ENCODE results near the gene HSPB7. TPM values are rescaled to one million over a fixed set of nuclear protein-coding genes. Genes with fewer than 3 reads are reported as not detected.
"Not testable (repeated sequence)": the region's sequence is repeated elsewhere in the genome, so short reads cannot be mapped to it uniquely, and the experiment has no call there.

The HSPB7 gene
- total RNA-seq, 1 donor from 2014 or later = 160 TPM

DNA sequence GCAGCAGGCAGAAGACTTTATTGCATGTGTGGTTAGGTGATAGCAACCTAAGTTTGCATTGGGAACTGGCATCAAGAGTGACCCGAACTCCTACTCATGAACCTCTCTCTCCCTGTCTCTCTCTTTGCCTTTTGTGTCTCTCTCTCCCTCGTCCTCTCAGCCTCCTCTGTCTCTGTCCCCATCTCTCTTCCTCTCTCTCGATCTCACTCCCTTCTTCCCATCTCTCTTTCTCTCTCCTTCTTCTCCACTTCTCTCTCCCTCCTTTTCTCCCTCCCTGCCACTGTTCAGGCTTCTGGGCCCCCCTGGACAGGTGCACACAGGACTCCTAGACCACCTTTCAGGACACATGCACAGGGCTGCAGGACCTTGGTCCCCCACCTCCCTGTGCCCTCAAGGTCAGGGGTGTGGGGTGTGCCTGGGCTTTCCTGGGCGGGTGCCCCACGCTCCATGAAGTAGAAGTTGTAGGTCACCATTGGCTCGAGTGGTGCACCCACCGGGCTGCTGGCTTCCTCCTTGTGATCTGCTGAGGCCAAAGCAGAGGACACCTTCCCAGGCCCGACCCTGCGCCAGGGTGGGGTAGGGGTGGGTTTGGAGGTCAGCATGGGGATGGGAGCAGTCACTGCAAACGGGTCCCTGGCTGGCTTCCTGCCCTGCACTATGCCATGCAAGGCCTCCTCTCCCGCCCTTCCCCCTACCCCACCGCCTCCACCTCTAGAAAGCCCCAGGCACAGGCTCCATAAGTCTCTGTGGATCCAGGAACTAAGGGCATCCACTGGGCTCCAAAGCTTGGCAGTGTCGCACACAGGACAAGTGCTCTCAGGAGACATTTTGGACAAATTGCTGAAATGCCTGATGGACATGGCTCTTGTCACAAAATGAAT lies 28.7 kb downstream of the HSPB7 start:
- H3K9me3 Mint-ChIP-seq (ENCODE audit: low read depth) = no peaks in the 10 kb centered on the region
- H3K27ac Mint-ChIP-seq (ENCODE audit: unreplicated experiment) = no peak overlapping the region
- no peak overlapping the region for H3K4me3 Mint-ChIP-seq (ENCODE audit: unreplicated experiment)
- no peaks in the 10 kb centered on the region for H3K27me3 Mint-ChIP-seq (ENCODE audit: low read depth)
- H3K4me1 Mint-ChIP-seq (ENCODE audit: low read depth) = no peaks in the 10 kb centered on the region
- no peak for DNase-seq (ENCODE audit: low spot score)
- TF ChIP-seq, protein P1, sequence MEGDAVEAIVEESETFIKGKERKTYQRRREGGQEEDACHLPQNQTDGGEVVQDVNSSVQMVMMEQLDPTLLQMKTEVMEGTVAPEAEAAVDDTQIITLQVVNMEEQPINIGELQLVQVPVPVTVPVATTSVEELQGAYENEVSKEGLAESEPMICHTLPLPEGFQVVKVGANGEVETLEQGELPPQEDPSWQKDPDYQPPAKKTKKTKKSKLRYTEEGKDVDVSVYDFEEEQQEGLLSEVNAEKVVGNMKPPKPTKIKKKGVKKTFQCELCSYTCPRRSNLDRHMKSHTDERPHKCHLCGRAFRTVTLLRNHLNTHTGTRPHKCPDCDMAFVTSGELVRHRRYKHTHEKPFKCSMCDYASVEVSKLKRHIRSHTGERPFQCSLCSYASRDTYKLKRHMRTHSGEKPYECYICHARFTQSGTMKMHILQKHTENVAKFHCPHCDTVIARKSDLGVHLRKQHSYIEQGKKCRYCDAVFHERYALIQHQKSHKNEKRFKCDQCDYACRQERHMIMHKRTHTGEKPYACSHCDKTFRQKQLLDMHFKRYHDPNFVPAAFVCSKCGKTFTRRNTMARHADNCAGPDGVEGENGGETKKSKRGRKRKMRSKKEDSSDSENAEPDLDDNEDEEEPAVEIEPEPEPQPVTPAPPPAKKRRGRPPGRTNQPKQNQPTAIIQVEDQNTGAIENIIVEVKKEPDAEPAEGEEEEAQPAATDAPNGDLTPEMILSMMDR (IDR thresholded peaks at IDR 0.05) = no peak
- no peaks in the 10 kb centered on the region for H3K36me3 Mint-ChIP-seq (ENCODE audit: low read depth)

DNA sequence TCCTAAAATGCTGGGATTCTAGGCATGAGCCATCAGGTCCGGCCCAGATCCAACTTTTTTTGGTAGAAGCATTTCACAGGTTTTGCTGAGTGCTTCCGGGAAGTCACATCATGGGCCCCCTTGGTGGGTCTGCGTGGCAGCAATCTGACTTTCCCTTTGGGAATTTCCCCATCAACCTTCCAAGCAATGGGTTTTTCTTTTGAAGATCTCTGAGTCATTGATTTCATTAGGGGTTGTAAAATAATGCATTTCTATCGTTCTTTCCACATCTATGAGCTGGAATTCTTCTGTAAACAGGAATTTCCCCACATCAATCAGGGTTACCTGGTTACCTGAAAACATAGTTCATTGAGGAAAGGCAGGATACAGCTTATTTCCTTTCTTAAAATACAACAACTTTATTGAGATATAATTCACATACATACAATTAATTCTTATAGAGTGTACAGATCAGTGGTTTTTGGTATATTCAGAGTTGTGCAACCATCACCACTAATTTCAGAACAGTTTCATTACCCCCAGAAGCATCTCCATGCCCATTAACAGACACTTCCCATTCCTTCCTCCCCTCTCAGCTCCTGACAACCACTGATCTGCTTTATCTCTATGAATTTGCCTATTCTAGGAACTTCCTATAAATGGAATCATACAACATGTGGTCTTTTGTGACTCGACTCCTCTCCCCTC lies 32.1 kb downstream of the HSPB7 start:
- Mint-ChIP-seq H3K9me3 (ENCODE audit: low read depth) (no peaks in the 10 kb centered on the region), H3K27me3 (ENCODE audit: low read depth) (no peaks in the 10 kb centered on the region), H3K36me3 (ENCODE audit: low read depth) (no peaks in the 10 kb centered on the region), H3K4me1 (ENCODE audit: low read depth) (no peaks in the 10 kb centered on the region), H3K27ac (ENCODE audit: unreplicated experiment) (no peak overlapping the region), H3K4me3 (ENCODE audit: unreplicated experiment) (no peak overlapping the region)
- no peak for DNase-seq (ENCODE audit: low spot score)
- TF ChIP-seq, protein P1 (IDR thresholded peaks at IDR 0.05) = no peak

DNA sequence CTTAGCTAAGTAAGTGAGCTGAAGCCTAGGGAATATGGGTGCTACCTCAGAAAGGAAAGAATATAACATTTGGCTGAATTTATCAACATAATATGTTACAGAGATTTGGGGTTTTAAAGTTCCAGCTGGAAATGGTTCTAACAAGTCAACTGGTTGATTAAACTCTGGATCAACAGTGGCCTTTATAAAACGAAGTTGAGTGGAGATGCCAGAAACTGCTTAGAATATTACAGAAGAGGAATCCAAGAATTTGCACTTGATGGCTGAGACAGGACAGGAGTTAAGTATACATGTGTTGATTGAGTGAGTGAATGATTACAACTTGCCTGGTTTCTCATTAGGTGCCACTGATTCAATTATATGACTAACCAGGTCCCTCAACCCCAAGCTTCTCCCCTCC lies 34.6 kb downstream of the HSPB7 start:
- no peak for DNase-seq (ENCODE audit: low spot score)
- TF ChIP-seq, protein P1 (IDR thresholded peaks at IDR 0.05) = no peak
- no peaks in the 10 kb centered on the region for H3K36me3 Mint-ChIP-seq (ENCODE audit: low read depth)
- H3K4me3 Mint-ChIP-seq (ENCODE audit: unreplicated experiment) = no peak overlapping the region
- no peak overlapping the region for H3K27ac Mint-ChIP-seq (ENCODE audit: unreplicated experiment)
- no peaks in the 10 kb centered on the region for H3K4me1 Mint-ChIP-seq (ENCODE audit: low read depth)
- no peaks in the 10 kb centered on the region for H3K9me3 Mint-ChIP-seq (ENCODE audit: low read depth)
- H3K27me3 Mint-ChIP-seq (ENCODE audit: low read depth) = no peaks in the 10 kb centered on the region

DNA sequence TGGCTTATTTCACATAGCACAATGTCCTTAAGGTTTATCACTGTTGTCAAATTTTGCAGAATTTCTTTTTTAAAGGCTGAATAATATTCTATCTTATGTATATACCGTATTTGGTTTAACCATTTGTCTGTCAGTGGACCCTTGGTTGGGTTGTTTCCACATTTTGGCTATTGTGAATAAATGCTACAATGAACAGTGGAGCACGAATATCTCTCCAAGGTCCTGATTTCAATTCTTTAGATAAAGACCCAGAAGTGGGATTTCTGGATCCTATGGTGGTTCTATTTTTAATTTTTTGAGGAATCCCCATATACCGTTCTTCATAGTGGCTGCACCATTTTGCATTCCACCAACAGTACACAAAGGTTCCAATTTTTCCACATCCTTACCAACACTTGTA lies 36.2 kb downstream of the HSPB7 start:
- Mint-ChIP-seq H3K27me3 (ENCODE audit: low read depth) (no peaks in the 10 kb centered on the region), H3K27ac (ENCODE audit: unreplicated experiment) (no peak overlapping the region), H3K9me3 (ENCODE audit: low read depth) (no peaks in the 10 kb centered on the region), H3K4me1 (ENCODE audit: low read depth) (peaks cover under 1% of the 10 kb centered on the region), H3K4me3 (ENCODE audit: unreplicated experiment) (no peak overlapping the region), H3K36me3 (ENCODE audit: low read depth) (no peaks in the 10 kb centered on the region)
- no peak for DNase-seq (ENCODE audit: low spot score)
- TF ChIP-seq, protein P1 (IDR thresholded peaks at IDR 0.05) = no peak

DNA sequence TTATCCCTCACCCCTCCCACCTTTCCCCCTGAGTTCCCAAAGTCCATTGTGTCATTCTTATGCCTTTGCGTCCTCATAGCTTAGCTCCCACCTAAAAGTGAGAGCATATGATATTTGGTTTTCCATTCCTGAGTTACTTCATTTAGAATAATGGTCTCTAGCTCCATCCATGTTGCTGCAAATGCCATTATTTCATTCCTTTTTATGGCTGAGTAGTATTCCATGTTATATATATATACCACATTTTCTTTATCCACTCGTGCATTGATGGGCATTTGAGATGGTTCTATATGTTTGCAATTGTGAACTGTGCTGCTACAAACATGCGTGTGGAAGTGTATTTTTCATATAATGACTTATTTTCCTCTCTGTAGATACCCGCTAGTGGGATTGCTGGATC lies 39.9 kb downstream of the HSPB7 start:
- H3K9me3 Mint-ChIP-seq (ENCODE audit: low read depth); H3K27me3 Mint-ChIP-seq (ENCODE audit: low read depth); DNase-seq (ENCODE audit: low spot score); H3K36me3 Mint-ChIP-seq (ENCODE audit: low read depth); H3K27ac Mint-ChIP-seq (ENCODE audit: unreplicated experiment); H3K4me3 Mint-ChIP-seq (ENCODE audit: unreplicated experiment): not testable (repeated sequence)
- peaks cover 25% of the 10 kb centered on the region for H3K4me1 Mint-ChIP-seq (ENCODE audit: low read depth)
